MM.1S (cell line): ENCODE data around the gene CLCA2.

Source experiments
- DNase-seq: peaks from one replicate; pipeline ENCODE4 v3.0.0-alpha.2; 2015
- H2AFZ ChIP-seq: fragments of 300-600 bp; sonication (generic); 2 replicates; pipeline ENCODE4 v1.6.0; 2016; ENCODE audit warnings: antibody characterized with exemption, low read length
- H3F3A ChIP-seq: fragments of 300-600 bp; sonication (generic); 2 replicates; pipeline ENCODE4 v1.6.1; 2016; ENCODE audit warnings: mild to moderate bottlenecking, antibody characterized with exemption, low read length, moderate library complexity, mixed read lengths; ENCODE audit not compliant: insufficient read depth
- H3K27ac ChIP-seq: fragments of 300-600 bp; sonication (generic); 2 replicates; pipeline ENCODE4 v1.5.1; 2016; ENCODE audit warnings: mild to moderate bottlenecking, low read length
- H3K27me3 ChIP-seq: fragments of 300-600 bp; sonication (generic); replicated peaks from 2 replicates; pipeline ENCODE4 v1.6.0; 2016; ENCODE audit warnings: low read length; ENCODE audit not compliant: insufficient read depth
- H3K36me3 ChIP-seq: fragments of 300-600 bp; sonication (generic); replicated peaks from 2 replicates; pipeline ENCODE4 v1.6.1; 2016; ENCODE audit warnings: mild to moderate bottlenecking, low read length, mixed read lengths; ENCODE audit not compliant: insufficient read depth
- H3K4me1 ChIP-seq: fragments of 300-600 bp; sonication (generic); 2 replicates; pipeline ENCODE4 v1.6.1; 2016; ENCODE audit warnings: low read length, mixed read lengths
- H3K4me2 ChIP-seq: fragments of 300-600 bp; sonication (generic); 2 replicates; pipeline ENCODE4 v1.6.0; 2016; ENCODE audit warnings: low read depth, low read length
- H3K4me3 ChIP-seq: fragments of 300-600 bp; sonication (generic); 2 replicates; pipeline ENCODE4 v1.5.1; 2016; ENCODE audit warnings: low read length, mixed read lengths
- H3K79me2 ChIP-seq: fragments of 300-600 bp; sonication (generic); 2 replicates; pipeline ENCODE4 v1.6.1; 2016; ENCODE audit warnings: mixed run types, low read length, mixed read lengths
- H3K9ac ChIP-seq: fragments of 300-600 bp; sonication (generic); 2 replicates; pipeline ENCODE4 v1.6.1; 2016; ENCODE audit warnings: low read length, mixed read lengths
- H3K9me2 ChIP-seq: fragments of 300-600 bp; sonication (generic); replicated peaks from 2 replicates; pipeline ENCODE4 v1.6.1; 2016; ENCODE audit warnings: mild to moderate bottlenecking, low read length, mixed read lengths; ENCODE audit not compliant: insufficient read depth
- H3K9me3 ChIP-seq: fragments of 300-600 bp; sonication (generic); replicated peaks from 2 replicates; pipeline ENCODE4 v1.6.1; 2016; ENCODE audit warnings: mild to moderate bottlenecking, low read length, mixed read lengths; ENCODE audit not compliant: insufficient read depth
- H4K20me1 ChIP-seq: fragments of 300-600 bp; sonication (generic); 2 replicates; pipeline ENCODE4 v1.6.1; 2016; ENCODE audit warnings: mild to moderate bottlenecking, low read length, moderate library complexity, mixed read lengths; ENCODE audit not compliant: insufficient read depth
- CTCF ChIP-seq: fragments of 300-600 bp; sonication (generic); IDR thresholded peaks from 2 replicates; pipeline ENCODE4 v1.5.1; 2016; ENCODE audit warnings: antibody characterized with exemption, low read length, mixed read lengths
- EZH2 ChIP-seq: fragments of 300-600 bp; sonication (generic); optimal IDR thresholded peaks from 2 replicates; pipeline ENCODE3; 2017; ENCODE audit warnings: low read depth, mild to moderate bottlenecking, antibody characterized with exemption, low read length, mixed read lengths
- EZH2phosphoT487 ChIP-seq: fragments of 300-600 bp; sonication (generic); IDR thresholded peaks from 2 replicates; pipeline ENCODE4 v1.6.1; 2018; ENCODE audit warnings: antibody characterized with exemption, low read length

Gene CLCA2

DNA sequence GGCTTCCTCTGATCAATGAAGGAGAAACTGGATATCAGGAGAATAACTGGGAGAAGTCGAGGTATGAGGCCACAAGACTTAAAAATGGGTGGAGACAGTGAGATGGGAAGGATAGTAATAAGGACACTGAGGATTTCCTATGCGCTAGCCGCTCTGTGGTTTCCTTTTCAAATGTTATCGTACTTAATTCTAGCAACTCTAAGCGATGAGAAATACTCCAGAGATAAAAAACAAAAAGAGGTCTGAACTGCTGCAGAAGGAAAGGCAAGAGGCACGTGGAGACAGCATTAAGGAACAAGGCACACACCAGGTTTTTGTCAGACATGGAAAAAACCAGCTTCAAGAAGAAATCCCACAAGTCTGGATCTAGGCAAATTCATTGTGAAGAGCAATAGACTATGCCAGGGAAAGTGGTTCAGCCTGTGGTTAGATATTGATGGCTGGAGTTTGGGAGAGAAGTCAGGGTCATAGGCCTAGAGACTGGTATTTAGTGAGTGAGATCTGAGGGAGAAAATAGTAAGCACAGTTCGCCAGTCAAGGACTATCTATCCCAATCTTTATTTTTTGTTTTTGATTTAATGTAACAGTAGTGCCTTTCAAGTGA, 5.3 kb downstream of the CLCA2 start:
- Histone ChIP-seq H3K9me3 (no peaks in the 10 kb centered on the region), H3K4me1 (no peaks in the 10 kb centered on the region), H3K9ac (no peak overlapping the region), H3K36me3 (no peaks in the 10 kb centered on the region), H3K4me2 (no peak overlapping the region), H3K27ac (no peak overlapping the region), H3K79me2 (no peaks in the 10 kb centered on the region), H3K4me3 (no peak overlapping the region), H3K9me2 (no peaks in the 10 kb centered on the region), H4K20me1 (no peaks in the 10 kb centered on the region), H2AFZ (no peak overlapping the region), H3K27me3 (no peaks in the 10 kb centered on the region), H3F3A (no peaks in the 10 kb centered on the region)
- no peak for DNase-seq
- no peak for TF ChIP-seq EZH2
- no peak for TF ChIP-seq CTCF
- TF ChIP-seq EZH2phosphoT487, result no peak

DNA sequence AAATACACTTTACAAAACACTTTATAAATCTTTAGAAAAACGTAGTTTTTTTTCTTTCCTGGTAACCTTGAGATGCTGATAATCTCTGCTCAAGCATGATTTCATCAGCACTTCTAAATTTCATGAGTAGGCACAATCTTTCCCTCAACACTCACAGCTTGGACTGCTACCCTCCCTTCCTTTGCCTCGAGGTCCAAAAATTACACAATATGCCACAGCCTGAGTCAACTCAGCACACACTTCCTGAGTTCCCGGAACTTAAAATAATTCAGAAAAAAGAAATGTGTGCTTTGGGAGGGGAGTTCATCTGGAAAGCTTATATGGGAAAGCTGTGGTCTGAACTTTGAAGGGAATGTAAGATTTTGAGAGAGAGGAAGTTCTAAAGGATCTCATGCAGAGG, 5.9 kb downstream of the CLCA2 start:
- H3F3A ChIP-seq, result no peaks in the 10 kb centered on the region
- H3K27me3 ChIP-seq, result no peaks in the 10 kb centered on the region
- no peak overlapping the region for H3K9ac ChIP-seq
- no peaks in the 10 kb centered on the region for H3K9me2 ChIP-seq
- H3K4me2 ChIP-seq, result no peak overlapping the region
- no peak overlapping the region for H3K4me3 ChIP-seq
- H3K36me3 ChIP-seq, result no peaks in the 10 kb centered on the region
- H3K27ac ChIP-seq, result no peak overlapping the region
- H3K9me3 ChIP-seq, result no peaks in the 10 kb centered on the region
- TF ChIP-seq EZH2 (no peak), EZH2phosphoT487 (no peak), CTCF (no peak)
- H2AFZ ChIP-seq, result no peak overlapping the region
- H4K20me1 ChIP-seq, result no peaks in the 10 kb centered on the region
- no peaks in the 10 kb centered on the region for H3K4me1 ChIP-seq
- H3K79me2 ChIP-seq, result no peaks in the 10 kb centered on the region
- DNase-seq, result peak; percentile 8

- no peaks in the 10 kb centered on the region for H3K4me1 ChIP-seq
- H3K9me2 ChIP-seq, result no peaks in the 10 kb centered on the region
- H3K4me2 ChIP-seq, result no peak overlapping the region
- H2AFZ ChIP-seq, result no peak overlapping the region
- no peaks in the 10 kb centered on the region for H3K79me2 ChIP-seq
- no peaks in the 10 kb centered on the region for H3K27me3 ChIP-seq
- no peaks in the 10 kb centered on the region for H3F3A ChIP-seq
- no peaks in the 10 kb centered on the region for H3K36me3 ChIP-seq
- TF ChIP-seq EZH2phosphoT487, result no peak
- TF ChIP-seq CTCF, result no peak
- no peak for TF ChIP-seq EZH2
- no peak for DNase-seq
- no peaks in the 10 kb centered on the region for H4K20me1 ChIP-seq
- H3K9ac ChIP-seq, result no peak overlapping the region
- H3K4me3 ChIP-seq, result no peak overlapping the region
- no peak overlapping the region for H3K27ac ChIP-seq
- H3K9me3 ChIP-seq, result no peaks in the 10 kb centered on the region
These were observed 6.4 kb downstream of the CLCA2 start for GRCh38 chr1:86430376-86430775.
